ENCODE results near the gene TMEM184A. TPM values are rescaled to one million over a fixed set of nuclear protein-coding genes. Genes with fewer than 3 reads are reported as not detected.

Gene TMEM184A
- total and polyA plus RNA-seq, 2 experiments from 2014 or later = 0.18 to 0.66 TPM

GRCh38 chr7:1511444-1512422, 44.3 kb downstream of the TMEM184A start:
- Mint-ChIP-seq H3K4me3 (no peak overlapping the region), H3K36me3 (ENCODE audit: low read depth) (no peaks in the 10 kb centered on the region; the same call in 2 of the 3 replicates), H3K27ac (peak overlapping the region; percentile 15; the same call in 1 of the 2 replicates), H3K9me3 (no peaks in the 10 kb centered on the region), H3K4me1 (peaks cover 3% of the 10 kb centered on the region; the same call in 1 of the 3 replicates), H3K27me3 (ENCODE audit: insufficient read depth, low read depth, poor library complexity) (peaks cover 24% of the 10 kb centered on the region)
- ATAC-seq (no peak), DNase-seq (ENCODE audit: low spot score) (no peak)
- H3K27ac ChIP-seq (ENCODE audit: low read depth) = no peak overlapping the region
- H3K4me1 ChIP-seq (ENCODE audit: insufficient read depth) = no peaks in the 10 kb centered on the region; the same call in 1 of the 2 replicates
- TF ChIP-seq CREB1 (CRISPR knock-in tag; IDR thresholded peaks at IDR 0.05; ENCODE audit: low read depth) (no peak), EZH2 (IDR thresholded peaks at IDR 0.05; ENCODE audit: low read depth, unreplicated experiment) (no peak), STAT1 (IDR thresholded peaks at IDR 0.05; ENCODE audit: unreplicated experiment) (no peak), EZH2phosphoT487 (IDR thresholded peaks at IDR 0.05; ENCODE audit: unreplicated experiment) (no peak), ZNF114 (CRISPR knock-in tag; IDR thresholded peaks at IDR 0.05) (no peak)
- no peaks in the 10 kb centered on the region for H3F3A ChIP-seq (replicated peaks; ENCODE audit: low read depth)
- H2AFZ ChIP-seq = no peak overlapping the region
- H3K27me3 ChIP-seq (ENCODE audit: insufficient read depth) = no peaks in the 10 kb centered on the region
- H3K36me3 ChIP-seq (ENCODE audit: insufficient read depth) = no peaks in the 10 kb centered on the region
- H3K9me2 ChIP-seq (ENCODE audit: insufficient read depth) = no peaks in the 10 kb centered on the region
- no peaks in the 10 kb centered on the region for H4K20me1 ChIP-seq (replicated peaks; ENCODE audit: insufficient read depth)
- H3K4me2 ChIP-seq = no peak overlapping the region
- H3K79me2 ChIP-seq (replicated peaks; ENCODE audit: insufficient read depth) = no peaks in the 10 kb centered on the region
- no peak overlapping the region for H3K4me3 ChIP-seq

- Mint-ChIP-seq H3K36me3 (ENCODE audit: low read depth) (no peaks in the 10 kb centered on the region; the same call in 2 of the 3 replicates), H3K4me3 (no peak overlapping the region), H3K27ac (peak overlapping the region; percentile 15; the same call in 1 of the 2 replicates), H3K4me1 (peaks cover 5% of the 10 kb centered on the region; the same call in 2 of the 3 replicates), H3K9me3 (no peaks in the 10 kb centered on the region), H3K27me3 (ENCODE audit: insufficient read depth, low read depth, poor library complexity) (peaks cover 23% of the 10 kb centered on the region)
- H3K36me3 ChIP-seq (ENCODE audit: insufficient read depth) = no peaks in the 10 kb centered on the region
- H3F3A ChIP-seq (replicated peaks; ENCODE audit: low read depth) = peaks cover under 1% of the 10 kb centered on the region; the same call in 1 of the 2 replicates
- ATAC-seq (no peak), DNase-seq (ENCODE audit: low spot score) (no peak)
- no peak overlapping the region for H3K4me3 ChIP-seq
- no peaks in the 10 kb centered on the region for H3K27me3 ChIP-seq (ENCODE audit: insufficient read depth)
- no peaks in the 10 kb centered on the region for H3K9me2 ChIP-seq (ENCODE audit: insufficient read depth)
- H3K4me2 ChIP-seq = no peak overlapping the region
- H3K4me1 ChIP-seq (ENCODE audit: insufficient read depth) = no peaks in the 10 kb centered on the region; the same call in 1 of the 2 replicates
- no peak overlapping the region for H3K27ac ChIP-seq (ENCODE audit: low read depth)
- no peak overlapping the region for H2AFZ ChIP-seq
- H3K79me2 ChIP-seq (replicated peaks; ENCODE audit: insufficient read depth) = no peaks in the 10 kb centered on the region
- H4K20me1 ChIP-seq (replicated peaks; ENCODE audit: insufficient read depth) = no peaks in the 10 kb centered on the region
- TF ChIP-seq ZNF462 (CRISPR knock-in tag; IDR thresholded peaks at IDR 0.05) = no peak
- TF ChIP-seq CREB1 (CRISPR knock-in tag; IDR thresholded peaks at IDR 0.05; ENCODE audit: low read depth) = no peak
- no peak for TF ChIP-seq NANOG (IDR thresholded peaks at IDR 0.05; ENCODE audit: borderline replicate concordance)
- TF ChIP-seq ETS1 (IDR thresholded peaks at IDR 0.05) = no peak
- TF ChIP-seq EZH2 (IDR thresholded peaks at IDR 0.05; ENCODE audit: low read depth, unreplicated experiment) = no peak
- no peak for TF ChIP-seq EZH2phosphoT487 (IDR thresholded peaks at IDR 0.05; ENCODE audit: unreplicated experiment)
- no peak for TF ChIP-seq ZNF114 (CRISPR knock-in tag; IDR thresholded peaks at IDR 0.05)
Measured at GRCh38 chr7:1510780-1511154, 45.2 kb downstream of the TMEM184A start.
